Panc1 (cell line): ENCODE data around the gene NUDCD2. TPM values are rescaled to one million over a fixed set of nuclear protein-coding genes. Genes with fewer than 3 reads are reported as not detected.
"Not testable (repeated sequence)": the region's sequence is repeated elsewhere in the genome, so short reads cannot be mapped to it uniquely, and the experiment has no call there.

ENCODE experiments used
- ATAC-seq: fragments of 200-7000 bp; cut with Tn5 transposase; 2 replicates; pipeline ENCODE4 v1.9.1; 2020; ENCODE audit warnings: mild to moderate bottlenecking, moderate library complexity
- BruUV-seq: library from RNA; stranded (reverse); fragments of 400-500 nt; replicated peaks from 2 replicates; lab custom pipeline; 2021; lab: Mats Ljungman, UMichigan
- CTCF ChIA-PET: fragments of 300-600 bp; sonication (Branson Sonifier 250); formaldehyde crosslinking; loops from one replicate; lab custom pipeline; 2022; ENCODE audit warnings: antibody characterized with exemption; lab: Charles Lee
- POLR2A ChIA-PET: fragments of 300-600 bp; sonication (Branson Sonifier 250); formaldehyde crosslinking; loops from one replicate; lab custom pipeline; 2022; ENCODE audit warnings: antibody characterized with exemption; lab: Charles Lee
- DNase-seq: peaks from one replicate; pipeline ENCODE4 v3.0.0-alpha.2; 2010; ENCODE audit warnings: low read depth, low spot score
- H3K27ac ChIP-seq: 2 replicates; pipeline ENCODE4 v1.5.1; 2011; ENCODE audit warnings: mild to moderate bottlenecking, low read length, inconsistent platforms
- H3K27me3 ChIP-seq: fragments of 200-500 bp; sonication (Bioruptor generic); 2 replicates; pipeline ENCODE4 v1.6.0; 2014; ENCODE audit warnings: low read length, inconsistent platforms; ENCODE audit not compliant: control insufficient read depth, insufficient read depth
- H3K36me3 ChIP-seq: fragments of 200-500 bp; sonication (Bioruptor generic); 2 replicates; pipeline ENCODE4 v1.5.1; 2014; ENCODE audit warnings: inconsistent platforms, mild to moderate bottlenecking, low read length, moderate library complexity; ENCODE audit not compliant: control insufficient read depth, insufficient read depth
- H3K4me1 ChIP-seq: 2 replicates; pipeline ENCODE4 v1.5.1; 2011; ENCODE audit warnings: inconsistent platforms, mild to moderate bottlenecking, low read length, moderate library complexity; ENCODE audit not compliant: control insufficient read depth, insufficient read depth
- H3K4me3 ChIP-seq, 2 experiments: 2 replicates each; pipeline ENCODE4 v1.5.1; 2011 to 2012; ENCODE audit warnings: low read depth in 2 of 2, low read length in 2 of 2, mild to moderate bottlenecking in 2 of 2, inconsistent platforms in 1 of 2, moderate library complexity in 1 of 2
- H3K9me3 ChIP-seq: fragments of 200-500 bp; sonication (Bioruptor generic); 2 replicates; pipeline ENCODE4 v1.5.1; 2014; ENCODE audit warnings: low read depth, mild to moderate bottlenecking, inconsistent platforms, low read length, moderate library complexity; ENCODE audit not compliant: control insufficient read depth, insufficient read depth
- CTCF ChIP-seq: fragments of 450-650 bp; IDR thresholded peaks from 2 replicates; pipeline ENCODE4 v1.5.1; 2017; ENCODE audit warnings: mild to moderate bottlenecking
- POLR2AphosphoS5 ChIP-seq: IDR thresholded peaks from 2 replicates; pipeline ENCODE4 v1.6.1; 2012; ENCODE audit warnings: mild to moderate bottlenecking, low read depth, low read length, moderate library complexity
- REST ChIP-seq, 2 experiments: IDR thresholded peaks; 2 replicates each; pipeline ENCODE4 v1.6.1; 2011 to 2012; ENCODE audit warnings: low read depth in 2 of 2, control low read depth in 1 of 2, low read length in 1 of 2, mild to moderate bottlenecking in 1 of 2, moderate library complexity in 1 of 2; ENCODE audit not compliant: insufficient read depth in 1 of 2
- SIN3A ChIP-seq: IDR thresholded peaks from 2 replicates; pipeline ENCODE4 v1.6.1; 2012; ENCODE audit warnings: low read depth, mild to moderate bottlenecking, low read length, moderate library complexity, borderline replicate concordance; ENCODE audit not compliant: insufficient read depth
- TCF7L2 ChIP-seq: IDR thresholded peaks from 2 replicates; pipeline ENCODE4 v1.6.1; 2011; ENCODE audit warnings: mild to moderate bottlenecking, low read depth, low read length, inconsistent platforms
- in situ Hi-C: cut with HindIII; loops from 2 replicates; pipeline ENCODE4 v1.10.0; 2016; ENCODE audit warnings: low sequenced_read_pairs, low pct_unique_long_range_greater_than_20kb
- intact Hi-C: fragments of 100-400 bp; cut with micrococcal nuclease; formaldehyde crosslinking; loops from one replicate; pipeline ENCODE4 v1.10.0; 2022; ENCODE audit not compliant: unreplicated experiment
- total RNA-seq: library from RNA; stranded (reverse); gene quantifications from one replicate; pipeline ENCODE4 v1.2.1, GENCODE V29; 2021; ENCODE audit not compliant: unreplicated experiment

NUDCD2 gene
- total RNA-seq, 1 experiment from 2014 or later = 58.6 TPM

- no peak for DNase-seq
- Histone ChIP-seq H3K36me3 (peaks cover under 1% of the 10 kb centered on the region; the same call in 1 of the 2 replicates), H3K27ac (no peak overlapping the region), H3K27me3 (no peaks in the 10 kb centered on the region), H3K9me3 (no peaks in the 10 kb centered on the region), H3K4me1 (peaks cover 16% of the 10 kb centered on the region), H3K4me3 (no peak overlapping the region)
- ChIA-PET CTCF (no interaction called here), POLR2A (no interaction called here)
- TF ChIP-seq TCF7L2 (no peak), SIN3A (no peak), REST (IDR thresholded peaks at IDR 0.05; ENCODE audit: insufficient read depth in 1 of 2, low read depth in 2 of 2, low read length in 1 of 2) (no peak), CTCF (no peak), POLR2AphosphoS5 (no peak)
- no peak for ATAC-seq
- in situ Hi-C loops (no loop called here), intact Hi-C loops (no loop called here)
- BruUV-seq = no TSS peak
Observed at GRCh38 chr5:163432544-163432943, 27.4 kb downstream of the NUDCD2 start.

- H3K4me1 ChIP-seq, H3K27ac ChIP-seq, H3K4me3 ChIP-seq, POLR2A ChIA-PET, ATAC-seq, BruUV-seq, CTCF ChIA-PET, intact Hi-C loops, DNase-seq, H3K27me3 ChIP-seq, H3K9me3 ChIP-seq, in situ Hi-C loops, H3K36me3 ChIP-seq: not testable (repeated sequence)
Observed at GRCh38 chr5:163426128-163426527, 33.8 kb downstream of the NUDCD2 start.

- H3K4me3 ChIP-seq = no peak overlapping the region
- ChIA-PET POLR2A (no interaction called here), CTCF (no interaction called here)
- no peaks in the 10 kb centered on the region for H3K4me1 ChIP-seq
- H3K36me3 ChIP-seq = no peaks in the 10 kb centered on the region
- in situ Hi-C loops = no loop called here
- no peak for DNase-seq
- ATAC-seq = no peak
- H3K27ac ChIP-seq = no peak overlapping the region
- no peaks in the 10 kb centered on the region for H3K9me3 ChIP-seq
- no TSS peak for BruUV-seq
- H3K27me3 ChIP-seq = no peaks in the 10 kb centered on the region
- TF ChIP-seq TCF7L2 = no peak
- TF ChIP-seq POLR2AphosphoS5 = no peak
- TF ChIP-seq CTCF = no peak
- no peak for TF ChIP-seq REST (IDR thresholded peaks at IDR 0.05; ENCODE audit: insufficient read depth in 1 of 2, low read depth in 2 of 2, low read length in 1 of 2)
- no peak for TF ChIP-seq SIN3A
- intact Hi-C loops = no loop called here
Observed at GRCh38 chr5:163424836-163425235, 35.1 kb downstream of the NUDCD2 start.

- H3K36me3 ChIP-seq, POLR2A ChIA-PET, in situ Hi-C loops, intact Hi-C loops, H3K27me3 ChIP-seq, H3K4me1 ChIP-seq, ATAC-seq, H3K4me3 ChIP-seq, DNase-seq, H3K27ac ChIP-seq, BruUV-seq, H3K9me3 ChIP-seq, CTCF ChIA-PET: not testable (repeated sequence)
Observed at GRCh38 chr5:163415673-163416072, 44.2 kb downstream of the NUDCD2 start.
